Stimulated activated CD8-positive, alpha-beta memory T cell treated with anti-CD3 and anti-CD28 coated beads, Interleukin-12 subunit alpha, Interleukin-12 subunit beta, amount 100 ng/mL, for 1 hour (primary cell): Measurements from ENCODE around the gene CLSTN3.

Source experiments
- DNase-seq: peaks from one replicate; pipeline ENCODE4 v3.0.0-alpha.2; 2020; ENCODE audit warnings: low read depth

Gene CLSTN3

GRCh38 chr12:7125632-7126227 lies 4.4 kb upstream of the CLSTN3 start:
- DNase-seq = no peak

DNA sequence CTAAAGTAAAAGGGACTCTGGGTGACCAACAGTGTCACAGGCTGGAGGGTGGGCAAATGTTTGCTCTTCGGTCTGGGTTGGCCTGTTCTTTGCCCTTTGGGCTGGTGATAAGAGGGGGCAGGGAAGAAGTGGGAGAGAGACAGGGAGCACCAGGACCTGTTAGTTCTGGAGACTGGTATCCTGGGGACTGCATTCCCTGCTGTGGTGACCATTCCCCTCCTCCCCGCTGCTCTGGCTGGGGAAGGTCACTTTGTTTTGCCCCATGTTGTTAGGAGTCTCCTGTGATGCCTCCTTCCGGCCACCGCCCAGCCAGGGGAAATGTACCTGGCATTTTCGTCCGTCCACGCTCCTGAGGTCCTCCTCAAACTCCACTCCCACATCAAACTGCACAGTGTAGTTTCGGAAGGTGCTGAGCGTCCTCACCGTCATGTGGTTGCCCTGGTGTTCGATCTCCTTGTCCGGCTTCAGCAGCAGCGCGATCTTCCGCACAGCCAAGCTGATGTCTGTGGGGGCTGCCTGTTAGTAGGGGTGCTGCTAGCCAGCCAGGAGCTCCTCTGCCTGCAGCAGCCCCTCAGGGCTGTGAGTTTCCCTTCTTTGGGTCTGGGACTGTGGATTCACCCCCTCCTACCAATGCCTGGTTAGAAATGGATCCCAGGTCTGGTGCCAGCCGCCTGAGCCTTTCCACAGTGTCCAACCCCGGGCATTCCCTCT lies 2.1 kb upstream of the CLSTN3 start:
- DNase-seq = no peak

DNA sequence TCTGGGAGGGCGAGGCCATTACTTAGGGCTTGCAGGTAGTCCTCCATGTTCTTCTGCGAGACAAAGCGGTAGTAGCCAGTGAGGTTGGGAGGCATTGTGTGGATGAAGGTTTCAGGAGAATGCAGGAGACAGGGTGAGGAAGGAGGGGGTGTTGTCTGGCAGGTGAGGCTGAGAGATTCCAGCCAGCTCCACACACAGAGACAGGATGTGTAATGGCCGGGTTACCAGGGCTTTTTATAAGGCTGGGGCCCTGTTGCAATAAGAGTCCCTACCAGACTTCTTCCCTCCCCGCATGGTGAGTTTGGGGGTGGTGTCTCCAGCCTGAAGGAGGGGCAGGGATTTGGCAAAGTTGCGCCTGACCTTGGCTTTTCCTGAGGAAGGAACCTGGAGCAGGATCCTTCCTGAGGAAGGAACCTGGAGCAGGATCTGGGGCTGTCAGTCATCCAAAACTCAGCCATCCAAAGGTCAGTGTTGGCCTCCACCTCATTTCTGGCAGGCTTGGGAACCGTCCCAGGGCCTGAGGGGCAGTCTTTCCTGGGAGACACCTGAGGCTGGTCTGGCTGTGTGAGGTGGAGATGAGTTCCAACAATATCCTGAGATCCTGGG lies 1.4 kb upstream of the CLSTN3 start, which contains the start of gene RBP5:
Gene RBP5 (minus strand): TSS at position 209 of the 606 bp plus-strand sequence. CDS start 114 bp downstream, at position 95.
- no peak for DNase-seq

DNA sequence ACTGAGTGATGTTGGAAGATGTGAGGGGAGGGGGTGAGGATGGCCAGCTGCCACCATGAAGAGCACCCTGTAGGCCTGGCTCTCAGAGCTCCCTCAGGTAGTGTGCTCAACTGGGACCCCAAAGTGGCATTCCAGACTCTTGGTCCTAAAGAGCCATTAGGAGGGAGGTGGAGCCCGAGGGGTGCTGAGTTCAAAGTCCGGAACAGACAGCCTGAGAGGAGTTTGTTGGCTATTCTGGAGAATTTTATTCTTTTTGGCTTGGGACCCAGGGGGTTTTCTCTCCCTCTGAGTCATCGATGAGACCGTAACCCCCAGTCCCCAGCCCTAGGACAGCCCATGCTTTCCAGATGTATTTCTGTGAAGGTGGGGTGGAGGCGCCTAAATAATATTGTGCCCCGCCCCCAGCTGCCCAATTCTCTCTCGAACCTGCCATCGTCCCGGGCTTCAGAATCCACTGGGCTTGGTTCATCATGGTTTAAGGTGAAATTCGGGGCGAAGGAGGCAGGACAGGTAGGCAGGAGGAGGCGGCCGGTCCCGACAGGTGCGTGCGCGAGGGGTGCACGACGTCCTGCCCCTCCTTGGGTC lies 792 bp upstream of the CLSTN3 start:
- DNase-seq = no peak

DNA sequence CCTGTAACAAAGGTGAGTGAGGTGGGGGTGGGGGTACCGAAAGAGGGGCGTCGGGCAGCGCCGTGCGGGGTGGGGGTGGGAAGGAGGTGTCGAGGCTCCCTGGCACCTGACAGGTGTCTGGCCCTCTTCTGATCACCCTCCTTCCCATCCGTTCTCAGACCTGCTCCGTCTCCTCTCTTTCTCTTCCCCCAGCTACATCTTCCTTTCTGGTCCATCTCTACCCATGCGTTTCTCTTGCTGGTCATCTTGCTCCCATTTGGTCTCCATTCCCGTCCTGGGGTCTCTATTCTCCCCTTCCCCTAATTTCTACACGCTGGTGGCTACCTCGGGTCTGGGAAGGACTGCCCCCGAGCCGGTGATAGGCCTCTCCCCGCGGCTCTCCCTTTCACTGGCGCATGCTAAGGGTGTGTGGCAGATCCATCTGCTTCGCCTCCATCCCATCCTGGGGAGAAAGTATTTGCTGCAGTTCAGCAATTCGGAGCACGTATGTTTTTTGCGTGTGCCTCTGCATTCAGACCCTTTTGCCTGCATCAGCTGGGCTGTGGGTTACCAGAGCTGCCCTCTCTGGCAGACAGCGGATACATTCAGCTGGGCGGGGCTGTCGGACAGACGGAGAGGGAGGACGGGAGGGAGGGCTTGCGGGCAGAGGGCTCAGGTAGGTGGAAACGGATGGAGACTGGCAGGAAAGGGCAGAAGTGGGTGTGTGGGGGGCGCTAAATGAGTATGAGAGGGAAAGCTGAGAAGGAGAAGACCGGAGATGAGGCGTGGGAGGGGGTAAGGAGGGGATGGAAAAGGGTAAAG lies 730 bp downstream of the CLSTN3 start:
- no peak for DNase-seq

DNA sequence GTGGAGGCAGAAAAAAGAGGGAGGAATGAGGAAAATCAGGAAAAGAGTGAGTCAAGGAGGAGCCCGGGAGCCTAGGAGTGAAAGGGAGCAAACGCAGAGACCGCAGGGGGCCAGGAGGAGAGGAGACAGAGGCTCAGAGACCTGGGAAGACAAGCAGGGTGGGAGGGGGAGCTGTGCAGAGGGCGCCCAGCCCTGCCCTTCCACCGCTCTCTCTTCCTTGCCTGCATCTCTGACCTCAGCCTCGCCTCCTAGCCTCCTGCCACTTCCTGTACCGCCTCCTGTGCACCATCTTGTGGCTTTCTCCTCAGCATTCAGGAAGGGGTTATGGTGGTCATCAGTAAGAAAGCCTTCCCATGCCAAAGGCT lies 1.3 kb downstream of the CLSTN3 start:
- DNase-seq = no peak

DNA sequence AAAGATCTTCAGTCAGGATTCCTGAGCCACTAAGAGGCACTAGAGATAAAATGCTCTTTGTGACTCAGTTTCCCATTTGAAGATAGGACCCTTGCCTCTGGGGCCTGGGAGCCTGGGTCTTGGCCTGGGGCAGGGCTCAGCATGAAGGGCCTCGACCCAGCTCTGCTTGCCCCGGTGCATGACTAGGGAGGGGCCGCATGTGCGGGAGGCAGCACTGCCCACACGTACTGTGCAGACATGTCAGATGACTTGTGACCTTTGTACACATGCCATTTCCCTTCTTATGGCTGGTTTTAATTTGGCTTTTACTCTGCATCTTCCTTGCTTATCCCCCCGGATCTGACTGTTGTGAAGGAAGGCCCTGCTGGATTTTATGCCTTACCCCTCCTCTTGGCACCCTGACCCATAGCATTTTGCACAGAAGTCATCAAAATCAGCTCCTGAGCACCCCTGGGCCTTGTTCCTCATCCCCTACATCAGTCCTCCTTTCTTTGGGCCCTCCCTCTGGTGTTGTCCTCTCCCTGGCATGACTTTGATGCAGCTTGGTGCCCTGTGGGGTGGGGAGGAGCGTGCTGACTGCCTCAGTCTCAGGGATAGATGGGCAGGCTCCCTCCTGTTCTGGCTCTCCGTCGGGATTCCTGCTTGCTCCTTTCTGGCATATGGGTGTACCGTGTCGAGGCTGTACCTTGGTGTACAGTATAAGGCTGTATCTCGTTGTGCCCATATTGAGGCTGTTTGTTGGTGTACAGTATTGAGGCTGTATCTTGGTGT lies 4.4 kb downstream of the CLSTN3 start:
- no peak for DNase-seq

- DNase-seq = no peak
Measured at GRCh38 chr12:7136071-7136470, 5.9 kb downstream of the CLSTN3 start.

DNA sequence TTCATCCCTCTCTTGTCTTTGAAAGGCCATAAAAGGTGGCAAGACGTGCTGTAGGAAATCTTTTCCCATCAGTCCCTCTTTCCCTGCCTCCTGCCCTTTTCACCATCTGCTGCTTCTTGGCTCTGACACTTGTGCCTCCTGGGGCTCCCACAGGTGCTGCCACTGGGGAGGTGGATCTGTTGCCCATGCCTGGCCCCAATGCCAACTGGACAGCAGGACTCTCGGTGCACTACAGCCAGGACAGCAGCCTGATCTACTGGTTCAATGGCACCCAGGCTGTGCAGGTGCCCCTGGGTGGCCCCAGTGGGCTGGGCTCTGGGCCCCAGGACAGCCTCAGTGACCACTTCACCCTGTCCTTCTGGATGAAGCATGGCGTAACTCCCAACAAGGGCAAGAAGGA lies 6.5 kb downstream of the CLSTN3 start:
- DNase-seq = no peak

- DNase-seq = no peak
Measured at GRCh38 chr12:7137908-7138307, 7.7 kb downstream of the CLSTN3 start.

- no peak for DNase-seq
Measured at GRCh38 chr12:7139200-7139599, 9.0 kb downstream of the CLSTN3 start.

DNA sequence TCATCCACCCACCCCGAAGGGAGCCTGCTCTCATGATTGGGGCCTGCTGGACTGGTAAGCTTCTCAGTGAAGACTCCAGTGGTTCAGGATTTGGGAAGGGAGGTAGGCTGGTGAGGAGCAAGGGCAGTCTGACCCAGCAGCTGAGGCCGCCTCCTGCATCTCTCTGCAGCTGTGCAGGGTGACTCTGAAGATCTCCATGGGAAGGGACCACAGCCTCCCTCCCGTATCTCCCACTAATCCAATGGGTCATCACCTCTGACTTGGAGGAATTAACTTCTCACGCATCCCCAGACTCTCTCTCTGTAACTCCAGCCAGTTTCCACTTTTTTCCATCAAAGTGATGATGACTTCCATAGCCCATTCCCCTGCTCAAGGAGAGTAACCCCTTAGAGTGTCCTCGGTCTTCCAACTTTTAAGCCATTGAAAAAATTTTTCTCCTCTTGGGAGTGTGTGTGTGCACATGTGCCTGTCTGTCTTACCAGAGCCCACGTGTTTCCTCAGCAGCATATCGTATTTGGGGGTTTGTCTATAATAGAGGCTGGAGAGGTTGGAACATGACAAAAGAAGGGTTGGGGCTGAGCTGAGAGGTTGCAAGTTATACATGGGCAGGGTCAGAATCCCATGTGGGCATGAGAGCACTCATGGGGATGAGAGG lies 11.3 kb downstream of the CLSTN3 start:
- DNase-seq = no peak

GRCh38 chr12:7142056-7142644 lies 12.0 kb downstream of the CLSTN3 start:
- peak; percentile 18 for DNase-seq

DNA sequence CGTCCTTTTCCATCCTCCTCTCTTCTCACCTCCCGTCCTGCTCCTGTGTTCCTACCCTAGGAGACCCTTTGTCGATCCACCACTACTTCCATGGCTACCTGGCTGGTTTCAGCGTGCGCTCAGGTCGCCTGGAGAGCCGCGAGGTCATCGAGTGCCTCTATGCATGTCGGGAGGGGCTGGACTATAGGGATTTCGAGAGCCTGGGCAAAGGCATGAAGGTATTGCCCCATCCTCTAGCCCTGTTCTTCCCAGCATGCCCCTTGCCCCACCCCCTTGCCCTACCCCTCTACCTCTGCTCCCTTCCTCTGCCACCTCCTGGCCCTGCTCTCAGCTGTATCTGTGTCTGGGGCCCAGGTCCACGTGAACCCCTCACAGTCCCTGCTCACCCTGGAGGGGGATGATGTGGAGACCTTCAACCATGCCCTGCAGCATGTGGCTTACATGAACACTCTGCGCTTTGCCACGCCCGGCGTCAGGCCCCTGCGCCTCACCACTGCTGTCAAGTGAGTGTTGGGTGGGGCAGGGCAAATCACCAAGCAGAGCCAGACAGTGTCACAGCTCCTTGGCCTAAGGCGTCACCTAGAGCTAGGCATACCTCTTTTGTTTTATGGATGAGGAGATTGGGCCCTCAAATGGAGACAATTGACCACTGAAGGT lies 12.8 kb downstream of the CLSTN3 start:
- no peak for DNase-seq

DNA sequence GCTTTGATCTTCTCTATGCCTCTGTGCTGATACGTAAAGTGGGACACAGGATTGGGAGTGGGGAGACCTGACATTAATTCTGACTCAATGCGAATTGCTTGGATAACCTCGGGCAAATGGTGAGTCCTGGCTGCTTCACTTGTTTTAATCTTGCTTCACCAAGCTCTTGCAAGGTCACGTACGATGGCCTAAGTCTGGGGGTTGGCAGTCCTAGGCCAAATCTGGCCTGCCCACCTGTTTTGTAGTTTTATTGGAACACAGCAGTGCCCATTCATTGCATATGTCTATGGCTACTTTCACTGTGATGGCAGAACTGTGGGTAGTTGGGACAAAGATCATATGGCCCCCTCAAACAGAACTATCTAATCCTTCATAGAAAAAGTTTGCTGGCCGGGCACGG lies 13.4 kb downstream of the CLSTN3 start:
- no peak for DNase-seq

GRCh38 chr12:7144414-7145120 lies 14.4 kb downstream of the CLSTN3 start:
- DNase-seq = no peak

GRCh38 chr12:7145671-7146070 lies 15.5 kb downstream of the CLSTN3 start:
- no peak for DNase-seq

DNA sequence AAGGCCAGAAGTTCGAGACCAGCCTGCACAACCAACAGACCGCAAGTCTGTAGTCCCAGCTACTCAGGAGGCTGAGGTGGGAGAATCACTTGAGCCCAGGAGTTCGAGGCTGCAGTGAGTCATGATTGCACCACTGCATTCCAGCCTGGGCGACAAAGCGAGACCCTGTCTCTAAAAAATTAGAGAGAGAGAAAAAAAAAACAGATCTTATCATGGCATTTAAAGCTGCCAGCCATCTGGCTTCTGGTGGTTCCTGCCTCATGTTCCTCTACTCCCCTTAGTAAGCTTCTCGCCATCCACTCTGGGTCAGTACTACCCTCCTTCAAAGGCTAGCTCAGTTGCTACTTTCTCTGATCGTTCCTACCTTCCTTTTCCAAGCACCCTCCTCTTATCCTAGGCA lies 16.1 kb downstream of the CLSTN3 start:
- DNase-seq = no peak

DNA sequence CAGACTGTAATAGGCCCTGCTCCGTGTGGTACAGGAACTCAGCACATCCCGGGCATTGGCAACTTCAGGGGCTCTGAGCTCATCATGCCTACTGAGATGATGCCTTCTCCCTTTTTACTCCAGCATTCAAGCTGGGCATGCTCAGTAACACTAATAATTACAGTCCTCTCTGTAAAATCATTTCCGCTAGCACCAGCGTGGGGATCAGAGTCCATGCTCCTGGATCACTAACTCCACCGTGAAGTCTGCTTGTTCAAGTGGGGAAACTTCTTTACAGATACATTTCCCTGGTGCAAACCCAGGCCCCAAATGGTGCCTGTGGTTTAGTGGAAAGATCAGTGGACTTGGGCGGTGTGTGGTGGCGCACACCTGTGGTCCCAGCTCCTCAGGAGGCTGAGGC lies 16.7 kb downstream of the CLSTN3 start:
- DNase-seq = no peak
